NCI-H2196 treated with DMSO at 0.1 percent for 48 hours (cell line): ENCODE data around the gene BCL7A.
"Not testable (repeated sequence)": the region's sequence is repeated elsewhere in the genome, so short reads cannot be mapped to it uniquely, and the experiment has no call there.

Experiments
- DNase-seq: peaks from one replicate; lab custom pipeline; 2025; ENCODE audit not compliant: unreplicated experiment; lab: John Stamatoyannopoulos, UW

BCL7A gene

GRCh38 chr12:122093098-122093883, 71.6 kb downstream of the BCL7A start:
- DNase-seq: no peak

GRCh38 chr12:122094137-122094734, 72.6 kb downstream of the BCL7A start:
- no peak for DNase-seq

GRCh38 chr12:122094735-122095631, 73.3 kb downstream of the BCL7A start:
- no peak for DNase-seq

- DNase-seq: no peak
These were observed 74.3 kb downstream of the BCL7A start for GRCh38 chr12:122096014-122096413.

- no peak for DNase-seq
These were observed 75.0 kb downstream of the BCL7A start for GRCh38 chr12:122096591-122097149.

GRCh38 chr12:122097584-122097926, 75.9 kb downstream of the BCL7A start:
- DNase-seq: no peak

- DNase-seq: peak; percentile 90
These were observed 76.5 kb downstream of the BCL7A start for GRCh38 chr12:122097927-122098756.

- no peak for DNase-seq
These were observed 77.6 kb downstream of the BCL7A start for GRCh38 chr12:122099280-122099749.

GRCh38 chr12:122099856-122100255, 78.2 kb downstream of the BCL7A start:
- no peak for DNase-seq

- no peak for DNase-seq
These were observed 78.9 kb downstream of the BCL7A start for GRCh38 chr12:122100568-122100967.

GRCh38 chr12:122102331-122102730, 80.6 kb downstream of the BCL7A start:
- no peak for DNase-seq

- DNase-seq: no peak
These were observed 83.2 kb downstream of the BCL7A start for GRCh38 chr12:122104844-122105243.

- DNase-seq: not testable (repeated sequence)
These were observed 83.8 kb downstream of the BCL7A start for GRCh38 chr12:122105496-122105895.

- DNase-seq: peak; percentile 86
These were observed 85.2 kb downstream of the BCL7A start for GRCh38 chr12:122106843-122107242.

GRCh38 chr12:122107261-122107660, 85.6 kb downstream of the BCL7A start:
- DNase-seq: no peak

- peak; percentile 84 for DNase-seq
These were observed 89.5 kb downstream of the BCL7A start for GRCh38 chr12:122111089-122111641.
